Caco-2 (cell line): ENCODE measurements around the gene TRIM46. TPM values are rescaled to one million over a fixed set of nuclear protein-coding genes. Genes with fewer than 3 reads are reported as not detected.

Source experiments
- BruUV-seq: library from RNA; stranded (reverse); fragments of 400-500 nt; replicated peaks from 2 replicates; lab custom pipeline; 2021; lab: Mats Ljungman, UMichigan
- CTCF ChIA-PET: fragments of 300-600 bp; sonication (Branson Sonifier 250); formaldehyde crosslinking; loops from one replicate; lab custom pipeline; 2022; ENCODE audit warnings: antibody characterized with exemption; lab: Charles Lee
- POLR2A ChIA-PET: fragments of 300-600 bp; sonication (Branson Sonifier 250); formaldehyde crosslinking; loops from one replicate; lab custom pipeline; 2022; ENCODE audit warnings: antibody characterized with exemption; lab: Charles Lee
- DNase-seq, 2 experiments: peaks; one replicate each; pipeline versions ENCODE4 v3.0.0 to v3.0.0-alpha.2; 2020 to 2022
- H3K27me3 ChIP-seq: replicated peaks from 2 replicates; pipeline ENCODE4 v1.6.0; 2011; ENCODE audit warnings: low read length; ENCODE audit not compliant: control insufficient read depth, insufficient read depth
- H3K36me3 ChIP-seq: 2 replicates; pipeline ENCODE4 v1.5.1; 2011; ENCODE audit warnings: low read length; ENCODE audit not compliant: control insufficient read depth, insufficient read depth
- H3K4me1 ChIP-seq: fragments of 250-450 bp; sonication (Bioruptor Pico); 2 replicates; pipeline ENCODE4 v1.5.1; 2020; ENCODE audit warnings: mild to moderate bottlenecking
- H3K4me3 ChIP-seq: 2 replicates; pipeline ENCODE4 v1.5.1; 2011; ENCODE audit warnings: low read depth, mild to moderate bottlenecking, control low read depth, low read length
- H3K9me3 ChIP-seq: fragments of 250-450 bp; sonication (Bioruptor Pico); 2 replicates; pipeline ENCODE4 v1.5.1; 2020; ENCODE audit warnings: mild to moderate bottlenecking, moderate library complexity
- H3K27ac Mint-ChIP-seq: one replicate; pipeline ENCODE4 v1.8.0; 2022; ENCODE audit warnings: mixed read lengths; ENCODE audit not compliant: unreplicated experiment
- H3K27me3 Mint-ChIP-seq: one replicate; pipeline ENCODE4 v1.8.0; 2022; ENCODE audit warnings: mixed read lengths; ENCODE audit not compliant: insufficient read depth, unreplicated experiment
- H3K36me3 Mint-ChIP-seq: one replicate; pipeline ENCODE4 v1.8.0; 2022; ENCODE audit warnings: mild to moderate bottlenecking, mixed read lengths; ENCODE audit not compliant: insufficient read depth, unreplicated experiment
- H3K4me1 Mint-ChIP-seq: one replicate; pipeline ENCODE4 v1.8.0; 2022; ENCODE audit warnings: low read depth, mixed read lengths; ENCODE audit not compliant: unreplicated experiment
- H3K4me3 Mint-ChIP-seq: one replicate; pipeline ENCODE4 v1.8.0; 2022; ENCODE audit warnings: mild to moderate bottlenecking, moderate library complexity, mixed read lengths; ENCODE audit not compliant: unreplicated experiment
- H3K9me3 Mint-ChIP-seq: one replicate; pipeline ENCODE4 v1.8.0; 2022; ENCODE audit warnings: mixed read lengths; ENCODE audit not compliant: unreplicated experiment
- CTCF ChIP-seq, 2 experiments: fragments of 200-600 bp in 1 of 2; IDR thresholded peaks; 1 replicate in 1 of 2; 2 replicates in 1 of 2; pipeline versions ENCODE4 v1.5.1 to v1.8.0; 2011 to 2022; ENCODE audit warnings: antibody characterized with exemption in 1 of 2, control low read depth in 1 of 2, inconsistent platforms in 1 of 2, low read depth in 1 of 2, low read length in 1 of 2, mild to moderate bottlenecking in 1 of 2, moderate library complexity in 1 of 2; ENCODE audit not compliant: insufficient read depth in 1 of 2, severe bottlenecking in 1 of 2, unreplicated experiment in 1 of 2
- intact Hi-C: fragments of 100-400 bp; cut with micrococcal nuclease; formaldehyde crosslinking; loops from one replicate; pipeline ENCODE4 v1.10.0; 2022; ENCODE audit not compliant: unreplicated experiment
- total RNA-seq: library from RNA; stranded (reverse); gene quantifications from 2 replicates; pipeline ENCODE4 v1.2.3, GENCODE V29; 2022

TRIM46 gene
- total RNA-seq, 1 experiment from 2014 or later: 0.11 TPM

- Mint-ChIP-seq H3K4me3 (no peak overlapping the region), H3K27me3 (no peaks in the 10 kb centered on the region), H3K36me3 (no peaks in the 10 kb centered on the region), H3K27ac (no peak overlapping the region), H3K9me3 (no peaks in the 10 kb centered on the region), H3K4me1 (peaks cover 23% of the 10 kb centered on the region)
- DNase-seq: peak in 1 of 2 experiments; percentile 22
- intact Hi-C loops: no loop called here
- ChIA-PET POLR2A (no interaction called here), CTCF (interaction anchor here (0.6 kb wide), 1 partner anchor 239 kb away, joined by 12 read pairs; no protein-coding TSS in a partner anchor)
- TF ChIP-seq CTCF (IDR thresholded peaks at IDR 0.05; ENCODE audit: insufficient read depth in 1 of 2, low read depth in 1 of 2, low read length in 1 of 2, severe bottlenecking in 1 of 2, unreplicated experiment in 1 of 2): no peak
- Histone ChIP-seq H3K4me1 (peaks cover 21% of the 10 kb centered on the region), H3K9me3 (no peaks in the 10 kb centered on the region), H3K4me3 (no peak overlapping the region), H3K36me3 (no peaks in the 10 kb centered on the region), H3K27me3 (no peaks in the 10 kb centered on the region)
- BruUV-seq: no TSS peak
Observed at GRCh38 chr1:155182052-155182550, 8.5 kb downstream of the TRIM46 start.

- Mint-ChIP-seq H3K4me3 (no peak overlapping the region), H3K9me3 (no peaks in the 10 kb centered on the region), H3K27ac (no peak overlapping the region), H3K4me1 (peaks cover 23% of the 10 kb centered on the region), H3K27me3 (no peaks in the 10 kb centered on the region), H3K36me3 (peaks cover 7% of the 10 kb centered on the region)
- Histone ChIP-seq H3K4me1 (peaks cover 21% of the 10 kb centered on the region), H3K9me3 (no peaks in the 10 kb centered on the region), H3K27me3 (no peaks in the 10 kb centered on the region), H3K36me3 (no peaks in the 10 kb centered on the region), H3K4me3 (no peak overlapping the region)
- CTCF ChIA-PET: no interaction called here
- TF ChIP-seq CTCF (IDR thresholded peaks at IDR 0.05; ENCODE audit: insufficient read depth in 1 of 2, low read depth in 1 of 2, low read length in 1 of 2, severe bottlenecking in 1 of 2, unreplicated experiment in 1 of 2): no peak
- POLR2A ChIA-PET: no interaction called here
- BruUV-seq: no TSS peak
- no peak for DNase-seq
- intact Hi-C loops: no loop called here
Observed at GRCh38 chr1:155183775-155184221, 10.1 kb downstream of the TRIM46 start.

- Mint-ChIP-seq H3K27ac (no peak overlapping the region), H3K4me1 (peaks cover 18% of the 10 kb centered on the region), H3K36me3 (peaks cover 7% of the 10 kb centered on the region), H3K9me3 (no peaks in the 10 kb centered on the region), H3K4me3 (no peak overlapping the region), H3K27me3 (no peaks in the 10 kb centered on the region)
- no peaks in the 10 kb centered on the region for H3K9me3 ChIP-seq
- H3K4me1 ChIP-seq: peaks cover 21% of the 10 kb centered on the region
- intact Hi-C loops: no loop called here
- H3K4me3 ChIP-seq: no peak overlapping the region
- ChIA-PET CTCF (interaction anchor here (0.6 kb wide), 1 partner anchor 18 kb away, joined by 3 read pairs; no protein-coding TSS in a partner anchor), POLR2A (no interaction called here)
- no peak for TF ChIP-seq CTCF (IDR thresholded peaks at IDR 0.05; ENCODE audit: insufficient read depth in 1 of 2, low read depth in 1 of 2, low read length in 1 of 2, severe bottlenecking in 1 of 2, unreplicated experiment in 1 of 2)
- BruUV-seq: no TSS peak
- no peak for DNase-seq
- H3K27me3 ChIP-seq: no peaks in the 10 kb centered on the region
- H3K36me3 ChIP-seq: no peaks in the 10 kb centered on the region
Observed at GRCh38 chr1:155184351-155184811, 10.7 kb downstream of the TRIM46 start.
